Stimulated activated naive CD8-positive, alpha-beta T cell treated with anti-CD3 and anti-CD28 coated beads, Interleukin-15, Interleukin-2, amounts not matched to agents 100 ng/mL and 50 ng/mL, for 24 hours (primary cell): ENCODE measurements around the gene PDE7B.
"Not testable (repeated sequence)": the region's sequence is repeated elsewhere in the genome, so short reads cannot be mapped to it uniquely, and the experiment has no call there.

Experiments used
- H3K27ac Mint-ChIP-seq: one replicate; pipeline ENCODE4 v1.8.0; 2021; ENCODE audit warnings: mild to moderate bottlenecking, mixed read lengths
- H3K27me3 Mint-ChIP-seq: one replicate; pipeline ENCODE4 v1.8.0; 2021; ENCODE audit warnings: mixed read lengths
- H3K36me3 Mint-ChIP-seq: one replicate; pipeline ENCODE4 v1.8.0; 2021; ENCODE audit warnings: low read depth, mixed read lengths
- H3K4me1 Mint-ChIP-seq: one replicate; pipeline ENCODE4 v1.8.0; 2021; ENCODE audit warnings: low read depth, mixed read lengths
- H3K4me3 Mint-ChIP-seq: one replicate; pipeline ENCODE4 v1.8.0; 2021; ENCODE audit warnings: mild to moderate bottlenecking, mixed read lengths
- H3K9me3 Mint-ChIP-seq: one replicate; pipeline ENCODE4 v1.8.0; 2021; ENCODE audit warnings: mixed read lengths

Gene PDE7B

GRCh38 chr6:136134751-136135150, 283.2 kb downstream of the PDE7B start:
- H3K4me1 Mint-ChIP-seq = no peaks in the 10 kb centered on the region
- no peaks in the 10 kb centered on the region for H3K9me3 Mint-ChIP-seq
- no peak overlapping the region for H3K4me3 Mint-ChIP-seq
- no peaks in the 10 kb centered on the region for H3K36me3 Mint-ChIP-seq
- H3K27me3 Mint-ChIP-seq = no peaks in the 10 kb centered on the region
- H3K27ac Mint-ChIP-seq = no peak overlapping the region

GRCh38 chr6:136136274-136136673, 284.8 kb downstream of the PDE7B start:
- Mint-ChIP-seq H3K27ac (no peak overlapping the region), H3K4me3 (no peak overlapping the region), H3K9me3 (no peaks in the 10 kb centered on the region), H3K4me1 (no peaks in the 10 kb centered on the region), H3K27me3 (no peaks in the 10 kb centered on the region), H3K36me3 (no peaks in the 10 kb centered on the region)

- Mint-ChIP-seq H3K4me3 (no peak overlapping the region), H3K4me1 (no peaks in the 10 kb centered on the region), H3K27ac (no peak overlapping the region), H3K27me3 (peaks cover 5% of the 10 kb centered on the region), H3K36me3 (no peaks in the 10 kb centered on the region), H3K9me3 (peaks cover 6% of the 10 kb centered on the region)
These were observed 285.6 kb downstream of the PDE7B start for GRCh38 chr6:136137008-136137692.

- no peaks in the 10 kb centered on the region for H3K36me3 Mint-ChIP-seq
- peaks cover 6% of the 10 kb centered on the region for H3K27me3 Mint-ChIP-seq
- no peak overlapping the region for H3K27ac Mint-ChIP-seq
- H3K9me3 Mint-ChIP-seq = peaks cover 6% of the 10 kb centered on the region
- H3K4me1 Mint-ChIP-seq = no peaks in the 10 kb centered on the region
- H3K4me3 Mint-ChIP-seq = no peak overlapping the region
These were observed 286.4 kb downstream of the PDE7B start for GRCh38 chr6:136137739-136138402.

- not testable (repeated sequence) for H3K4me3 Mint-ChIP-seq, H3K9me3 Mint-ChIP-seq, H3K27me3 Mint-ChIP-seq, H3K4me1 Mint-ChIP-seq, H3K36me3 Mint-ChIP-seq, H3K27ac Mint-ChIP-seq
These were observed 287.6 kb downstream of the PDE7B start for GRCh38 chr6:136139111-136139510.

GRCh38 chr6:136144251-136145023, 292.9 kb downstream of the PDE7B start:
- peaks cover 6% of the 10 kb centered on the region for H3K9me3 Mint-ChIP-seq

GRCh38 chr6:136146130-136146529, 294.6 kb downstream of the PDE7B start:
- peaks cover 10% of the 10 kb centered on the region for H3K27me3 Mint-ChIP-seq
- peaks cover 6% of the 10 kb centered on the region for H3K9me3 Mint-ChIP-seq
- H3K27ac Mint-ChIP-seq = no peak overlapping the region
- no peaks in the 10 kb centered on the region for H3K4me1 Mint-ChIP-seq
- H3K4me3 Mint-ChIP-seq = no peak overlapping the region
- H3K36me3 Mint-ChIP-seq = no peaks in the 10 kb centered on the region

More at GRCh38 chr6:136144251-136145023, 292.9 kb downstream of the PDE7B start:
- Mint-ChIP-seq H3K27ac (no peak overlapping the region), H3K4me1 (no peaks in the 10 kb centered on the region), H3K4me3 (no peak overlapping the region), H3K36me3 (no peaks in the 10 kb centered on the region), H3K27me3 (peaks cover 6% of the 10 kb centered on the region)

GRCh38 chr6:136147342-136147741, 295.8 kb downstream of the PDE7B start:
- H3K36me3 Mint-ChIP-seq = no peaks in the 10 kb centered on the region
- peaks cover 3% of the 10 kb centered on the region for H3K27me3 Mint-ChIP-seq
- no peak overlapping the region for H3K27ac Mint-ChIP-seq
- no peaks in the 10 kb centered on the region for H3K4me1 Mint-ChIP-seq
- H3K4me3 Mint-ChIP-seq = no peak overlapping the region
- no peaks in the 10 kb centered on the region for H3K9me3 Mint-ChIP-seq

- Mint-ChIP-seq H3K27ac (no peak overlapping the region), H3K27me3 (peaks cover 3% of the 10 kb centered on the region), H3K9me3 (no peaks in the 10 kb centered on the region), H3K4me1 (no peaks in the 10 kb centered on the region), H3K4me3 (no peak overlapping the region), H3K36me3 (no peaks in the 10 kb centered on the region)
These were observed 296.6 kb downstream of the PDE7B start for GRCh38 chr6:136148051-136148450.

GRCh38 chr6:136148523-136148922, 297.0 kb downstream of the PDE7B start:
- Mint-ChIP-seq H3K27me3 (peaks cover 3% of the 10 kb centered on the region), H3K4me3 (no peak overlapping the region), H3K9me3 (no peaks in the 10 kb centered on the region), H3K4me1 (no peaks in the 10 kb centered on the region), H3K27ac (no peak overlapping the region), H3K36me3 (no peaks in the 10 kb centered on the region)

GRCh38 chr6:136149311-136149710, 297.8 kb downstream of the PDE7B start:
- peaks cover 3% of the 10 kb centered on the region for H3K27me3 Mint-ChIP-seq
- H3K36me3 Mint-ChIP-seq = no peaks in the 10 kb centered on the region
- no peaks in the 10 kb centered on the region for H3K9me3 Mint-ChIP-seq
- H3K4me3 Mint-ChIP-seq = no peak overlapping the region
- H3K4me1 Mint-ChIP-seq = no peaks in the 10 kb centered on the region
- no peak overlapping the region for H3K27ac Mint-ChIP-seq

GRCh38 chr6:136150961-136151360, 299.5 kb downstream of the PDE7B start:
- no peaks in the 10 kb centered on the region for H3K36me3 Mint-ChIP-seq
- no peak overlapping the region for H3K27ac Mint-ChIP-seq
- H3K9me3 Mint-ChIP-seq = no peaks in the 10 kb centered on the region
- H3K4me1 Mint-ChIP-seq = no peaks in the 10 kb centered on the region
- no peak overlapping the region for H3K4me3 Mint-ChIP-seq
- H3K27me3 Mint-ChIP-seq = peaks cover 3% of the 10 kb centered on the region

GRCh38 chr6:136153707-136154375, 302.3 kb downstream of the PDE7B start:
- Mint-ChIP-seq H3K4me3 (no peak overlapping the region), H3K9me3 (no peaks in the 10 kb centered on the region), H3K36me3 (no peaks in the 10 kb centered on the region)

GRCh38 chr6:136155191-136155590, 303.7 kb downstream of the PDE7B start:
- H3K9me3 Mint-ChIP-seq = no peaks in the 10 kb centered on the region
- no peak overlapping the region for H3K4me3 Mint-ChIP-seq
- H3K4me1 Mint-ChIP-seq = no peaks in the 10 kb centered on the region
- no peaks in the 10 kb centered on the region for H3K36me3 Mint-ChIP-seq
- peaks cover 4% of the 10 kb centered on the region for H3K27me3 Mint-ChIP-seq
- no peak overlapping the region for H3K27ac Mint-ChIP-seq

More at GRCh38 chr6:136153707-136154375, 302.3 kb downstream of the PDE7B start:
- Mint-ChIP-seq H3K4me1 (no peaks in the 10 kb centered on the region), H3K27me3 (peaks cover 3% of the 10 kb centered on the region), H3K27ac (no peak overlapping the region)

- H3K27me3 Mint-ChIP-seq = peaks cover 4% of the 10 kb centered on the region
- H3K4me1 Mint-ChIP-seq = peaks cover 5% of the 10 kb centered on the region
- no peaks in the 10 kb centered on the region for H3K9me3 Mint-ChIP-seq
- no peak overlapping the region for H3K4me3 Mint-ChIP-seq
- H3K36me3 Mint-ChIP-seq = no peaks in the 10 kb centered on the region
- no peak overlapping the region for H3K27ac Mint-ChIP-seq
These were observed 306.2 kb downstream of the PDE7B start for GRCh38 chr6:136157743-136158142.
